GM21528 (cell line): ENCODE data around the gene CIZ1.

Source experiments
- ATAC-seq: cut with Tn5 transposase; IDR thresholded peaks from one replicate; pipeline ENCODE4 v1.9.1; 2021; ENCODE audit warnings: mild to moderate bottlenecking, moderate library complexity; ENCODE audit not compliant: unreplicated experiment, low FRiP score

Gene CIZ1

GRCh38 chr9:128116104-128117083 lies 75.0 kb downstream of the CIZ1 start:
- ATAC-seq, result no peak
